ENCODE data around the gene APEH. TPM values are rescaled to one million over a fixed set of nuclear protein-coding genes. Genes with fewer than 3 reads are reported as not detected.
A peak's percentile ranks its signal among the peaks of the same experiment; 100 is the strongest.

The APEH gene
- total and polyA plus RNA-seq, 5 donors from 2014 or later, result 87.7 to 138 (median 132) TPM

DNA sequence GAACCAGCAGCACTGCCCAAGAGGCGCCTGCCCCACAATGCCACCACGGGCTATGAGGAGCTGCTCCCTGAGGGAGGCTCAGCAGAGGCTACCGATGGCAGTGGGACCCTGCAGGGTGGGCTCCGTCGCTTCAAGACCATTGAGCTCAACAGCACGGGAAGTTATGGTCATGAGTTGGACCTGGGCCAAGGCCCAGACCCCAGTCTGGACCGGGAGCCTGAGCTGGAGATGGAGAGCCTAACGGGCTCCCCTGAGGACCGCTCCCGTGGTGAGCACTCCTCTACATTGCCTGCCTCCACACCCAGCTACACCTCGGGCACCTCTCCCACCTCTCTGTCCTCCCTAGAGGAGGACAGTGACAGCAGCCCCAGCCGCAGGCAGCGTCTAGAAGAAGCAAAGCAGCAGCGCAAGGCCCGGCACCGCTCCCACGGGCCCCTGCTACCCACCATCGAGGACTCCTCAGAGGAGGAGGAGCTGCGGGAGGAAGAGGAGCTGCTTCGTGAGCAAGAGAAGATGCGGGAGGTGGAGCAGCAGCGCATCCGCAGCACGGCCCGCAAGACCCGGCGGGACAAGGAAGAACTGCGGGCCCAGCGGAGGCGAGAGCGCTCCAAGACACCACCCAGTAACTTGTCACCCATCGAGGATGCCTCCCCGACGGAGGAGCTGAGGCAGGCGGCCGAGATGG, 21.8 kb upstream of the APEH start:
- no peak for ATAC-seq (ENCODE audit: low read depth in 2 of 2)

DNA sequence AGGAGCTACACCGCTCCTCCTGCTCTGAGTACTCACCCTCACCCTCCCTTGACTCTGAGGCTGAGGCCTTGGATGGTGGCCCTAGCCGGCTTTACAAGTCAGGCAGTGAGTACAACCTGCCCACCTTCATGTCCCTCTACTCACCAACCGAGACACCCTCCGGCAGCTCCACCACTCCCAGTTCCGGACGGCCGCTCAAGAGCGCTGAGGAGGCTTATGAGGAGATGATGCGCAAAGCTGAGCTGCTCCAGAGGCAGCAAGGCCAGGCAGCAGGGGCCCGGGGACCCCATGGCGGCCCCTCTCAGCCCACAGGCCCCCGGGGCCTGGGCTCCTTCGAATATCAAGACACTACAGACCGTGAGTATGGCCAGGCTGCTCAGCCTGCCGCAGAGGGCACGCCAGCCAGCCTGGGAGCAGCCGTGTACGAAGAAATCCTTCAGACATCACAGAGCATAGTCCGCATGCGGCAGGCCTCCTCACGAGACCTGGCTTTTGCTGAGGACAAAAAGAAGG, 21.2 kb upstream of the APEH start:
- Histone ChIP-seq H3K36me3 (ENCODE audit: control insufficient read depth, insufficient read depth, low read length) (no peaks in the 10 kb centered on the region), H3K9me3 (ENCODE audit: control insufficient read depth in 2 of 2, low read length in 2 of 2) (no peaks in the 10 kb centered on the region), H3K27me3 (ENCODE audit: control insufficient read depth, insufficient read depth, low read length) (no peaks in the 10 kb centered on the region), H3K4me1 (ENCODE audit: control insufficient read depth, insufficient read depth, low read length, poor library complexity, severe bottlenecking) (no peaks in the 10 kb centered on the region), H3K4me3 (ENCODE audit: low read depth, low read length) (no peak overlapping the region), H3K27ac (ENCODE audit: insufficient read depth, low read length, poor library complexity, severe bottlenecking) (no peak overlapping the region)
- Mint-ChIP-seq H3K4me3 (no peak overlapping the region), H3K9me3 (no peaks in the 10 kb centered on the region), H3K27me3 (peaks cover 4% of the 10 kb centered on the region), H3K27ac (no peak overlapping the region), H3K36me3 (no peaks in the 10 kb centered on the region), H3K4me1 (no peaks in the 10 kb centered on the region)
- ATAC-seq (ENCODE audit: low read depth in 2 of 2) (no peak), DNase-seq (no peak)

More for the DNA sequence above, 21.8 kb upstream of the APEH start:
- no peak overlapping the region for H3K27ac ChIP-seq (ENCODE audit: insufficient read depth, low read length, poor library complexity, severe bottlenecking)
- DNase-seq, result no peak
- Mint-ChIP-seq H3K4me3 (no peak overlapping the region), H3K4me1 (no peaks in the 10 kb centered on the region), H3K27ac (no peak overlapping the region), H3K27me3 (peaks cover 4% of the 10 kb centered on the region), H3K36me3 (no peaks in the 10 kb centered on the region), H3K9me3 (peaks cover 0 to 1% (median 0%) of the 10 kb centered on the region in 7 donors)
- no peaks in the 10 kb centered on the region for H3K4me1 ChIP-seq (ENCODE audit: control insufficient read depth, insufficient read depth, low read length, poor library complexity, severe bottlenecking)
- no peaks in the 10 kb centered on the region for H3K36me3 ChIP-seq (ENCODE audit: control insufficient read depth, insufficient read depth, low read length)
- no peaks in the 10 kb centered on the region for H3K9me3 ChIP-seq (ENCODE audit: control insufficient read depth in 2 of 2, low read length in 2 of 2)
- no peak overlapping the region for H3K4me3 ChIP-seq (ENCODE audit: low read depth, low read length)
- no peaks in the 10 kb centered on the region for H3K27me3 ChIP-seq (ENCODE audit: control insufficient read depth, insufficient read depth, low read length)

DNA sequence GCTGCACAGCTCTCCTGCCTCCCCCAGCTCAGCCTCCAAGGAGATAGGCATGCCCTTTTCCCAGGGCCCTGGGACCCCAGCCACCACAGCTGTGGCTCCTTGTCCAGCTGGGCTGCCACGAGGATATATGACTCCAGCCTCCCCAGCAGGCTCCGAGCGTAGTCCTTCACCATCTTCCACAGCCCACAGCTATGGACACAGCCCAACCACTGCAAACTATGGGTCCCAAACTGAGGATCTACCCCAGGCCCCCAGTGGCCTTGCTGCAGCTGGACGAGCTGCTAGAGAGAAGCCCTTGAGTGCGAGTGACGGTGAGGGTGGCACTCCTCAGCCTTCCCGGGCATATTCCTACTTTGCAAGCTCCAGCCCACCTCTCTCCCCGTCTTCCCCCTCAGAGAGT, 20.5 kb upstream of the APEH start:
- Histone ChIP-seq H3K36me3 (ENCODE audit: control insufficient read depth, insufficient read depth, low read length) (no peaks in the 10 kb centered on the region), H3K27ac (ENCODE audit: insufficient read depth, low read length, poor library complexity, severe bottlenecking) (no peak overlapping the region), H3K4me1 (ENCODE audit: control insufficient read depth, insufficient read depth, low read length, poor library complexity, severe bottlenecking) (no peaks in the 10 kb centered on the region), H3K27me3 (ENCODE audit: control insufficient read depth, insufficient read depth, low read length) (no peaks in the 10 kb centered on the region), H3K4me3 (ENCODE audit: low read depth, low read length) (no peak overlapping the region), H3K9me3 (ENCODE audit: control insufficient read depth in 2 of 2, low read length in 2 of 2) (no peaks in the 10 kb centered on the region)
- H3K4me1 Mint-ChIP-seq, result no peaks in the 10 kb centered on the region
- ATAC-seq (ENCODE audit: low read depth in 2 of 2) (no peak), DNase-seq (no peak)
- H3K27ac Mint-ChIP-seq, result peak overlapping the region in 1 of 3 donors; percentile 31
- no peak overlapping the region for H3K4me3 Mint-ChIP-seq
- H3K36me3 Mint-ChIP-seq, result no peaks in the 10 kb centered on the region
- H3K9me3 Mint-ChIP-seq, result peaks cover 0 to under 1% (median 0%) of the 10 kb centered on the region in 7 donors
- peaks cover 6% of the 10 kb centered on the region for H3K27me3 Mint-ChIP-seq

DNA sequence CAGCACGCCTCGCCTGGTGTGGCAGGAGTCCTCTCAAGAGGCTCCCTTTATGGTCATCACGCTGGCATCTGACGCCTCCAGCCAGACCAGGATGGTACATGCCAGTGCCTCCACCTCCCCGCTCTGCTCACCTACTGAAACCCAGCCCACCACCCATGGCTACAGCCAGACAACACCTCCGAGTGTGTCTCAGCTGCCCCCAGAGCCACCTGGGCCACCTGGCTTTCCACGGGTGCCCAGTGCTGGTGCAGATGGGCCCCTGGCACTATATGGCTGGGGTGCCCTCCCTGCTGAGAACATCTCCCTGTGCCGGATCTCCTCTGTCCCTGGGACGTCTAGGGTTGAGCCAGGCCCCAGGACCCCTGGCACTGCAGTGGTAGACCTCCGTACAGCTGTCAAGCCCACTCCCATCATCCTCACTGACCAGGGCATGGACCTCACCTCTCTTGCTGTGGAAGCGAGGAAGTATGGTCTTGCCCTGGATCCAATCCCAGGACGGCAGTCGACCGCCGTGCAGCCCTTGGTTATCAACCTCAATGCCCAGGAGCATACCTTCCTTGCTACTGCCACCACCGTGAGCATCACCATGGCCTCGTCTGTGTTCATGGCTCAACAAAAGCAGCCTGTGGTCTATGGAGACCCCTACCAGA, 19.9 kb upstream of the APEH start:
- Histone ChIP-seq H3K9me3 (ENCODE audit: control insufficient read depth in 2 of 2, low read length in 2 of 2) (no peaks in the 10 kb centered on the region), H3K27me3 (ENCODE audit: control insufficient read depth, insufficient read depth, low read length) (no peaks in the 10 kb centered on the region), H3K4me1 (ENCODE audit: control insufficient read depth, insufficient read depth, low read length, poor library complexity, severe bottlenecking) (no peaks in the 10 kb centered on the region), H3K36me3 (ENCODE audit: control insufficient read depth, insufficient read depth, low read length) (no peaks in the 10 kb centered on the region), H3K27ac (ENCODE audit: insufficient read depth, low read length, poor library complexity, severe bottlenecking) (no peak overlapping the region), H3K4me3 (ENCODE audit: low read depth, low read length) (no peak overlapping the region)
- peaks cover 9% of the 10 kb centered on the region for H3K27me3 Mint-ChIP-seq
- DNase-seq (no peak), ATAC-seq (ENCODE audit: low read depth in 2 of 2) (no peak)
- H3K27ac Mint-ChIP-seq, result peak overlapping the region in 1 of 3 donors; percentile 31
- H3K36me3 Mint-ChIP-seq, result no peaks in the 10 kb centered on the region
- H3K9me3 Mint-ChIP-seq, result peaks cover 0 to 2% (median 0%) of the 10 kb centered on the region in 7 donors
- no peak overlapping the region for H3K4me3 Mint-ChIP-seq
- H3K4me1 Mint-ChIP-seq, result no peaks in the 10 kb centered on the region

DNA sequence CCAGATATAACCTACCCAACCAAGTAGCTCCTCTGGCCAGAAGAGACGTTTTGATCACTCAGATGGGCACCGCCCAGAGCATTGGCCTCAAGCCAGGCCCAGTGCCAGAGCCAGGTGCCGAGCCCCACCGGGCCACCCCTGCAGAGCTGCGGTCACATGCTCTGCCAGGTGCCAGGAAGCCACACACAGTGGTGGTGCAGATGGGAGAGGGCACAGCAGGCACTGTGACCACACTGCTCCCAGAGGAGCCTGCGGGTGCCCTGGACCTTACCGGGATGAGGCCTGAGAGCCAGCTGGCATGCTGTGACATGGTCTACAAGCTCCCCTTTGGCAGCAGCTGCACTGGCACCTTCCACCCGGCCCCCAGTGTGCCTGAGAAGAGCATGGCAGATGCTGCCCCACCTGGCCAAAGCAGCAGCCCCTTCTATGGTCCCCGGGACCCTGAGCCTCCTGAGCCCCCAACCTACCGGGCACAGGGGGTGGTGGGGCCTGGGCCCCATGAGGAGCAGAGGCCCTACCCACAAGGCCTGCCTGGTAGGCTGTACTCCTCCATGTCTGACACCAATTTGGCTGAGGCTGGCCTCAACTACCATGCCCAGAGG, 19.1 kb upstream of the APEH start:
- Mint-ChIP-seq H3K27me3 (peaks cover 9% of the 10 kb centered on the region), H3K4me1 (no peaks in the 10 kb centered on the region), H3K9me3 (peaks cover 0 to 2% (median 0%) of the 10 kb centered on the region in 7 donors), H3K27ac (no peak overlapping the region), H3K36me3 (no peaks in the 10 kb centered on the region), H3K4me3 (no peak overlapping the region)
- Histone ChIP-seq H3K4me1 (ENCODE audit: control insufficient read depth, insufficient read depth, low read length, poor library complexity, severe bottlenecking) (no peaks in the 10 kb centered on the region), H3K36me3 (ENCODE audit: control insufficient read depth, insufficient read depth, low read length) (no peaks in the 10 kb centered on the region), H3K27ac (ENCODE audit: insufficient read depth, low read length, poor library complexity, severe bottlenecking) (no peak overlapping the region), H3K27me3 (ENCODE audit: control insufficient read depth, insufficient read depth, low read length) (no peaks in the 10 kb centered on the region), H3K4me3 (ENCODE audit: low read depth, low read length) (no peak overlapping the region), H3K9me3 (ENCODE audit: control insufficient read depth in 2 of 2, low read length in 2 of 2) (no peaks in the 10 kb centered on the region)
- no peak for DNase-seq
- no peak for ATAC-seq (ENCODE audit: low read depth in 2 of 2)

DNA sequence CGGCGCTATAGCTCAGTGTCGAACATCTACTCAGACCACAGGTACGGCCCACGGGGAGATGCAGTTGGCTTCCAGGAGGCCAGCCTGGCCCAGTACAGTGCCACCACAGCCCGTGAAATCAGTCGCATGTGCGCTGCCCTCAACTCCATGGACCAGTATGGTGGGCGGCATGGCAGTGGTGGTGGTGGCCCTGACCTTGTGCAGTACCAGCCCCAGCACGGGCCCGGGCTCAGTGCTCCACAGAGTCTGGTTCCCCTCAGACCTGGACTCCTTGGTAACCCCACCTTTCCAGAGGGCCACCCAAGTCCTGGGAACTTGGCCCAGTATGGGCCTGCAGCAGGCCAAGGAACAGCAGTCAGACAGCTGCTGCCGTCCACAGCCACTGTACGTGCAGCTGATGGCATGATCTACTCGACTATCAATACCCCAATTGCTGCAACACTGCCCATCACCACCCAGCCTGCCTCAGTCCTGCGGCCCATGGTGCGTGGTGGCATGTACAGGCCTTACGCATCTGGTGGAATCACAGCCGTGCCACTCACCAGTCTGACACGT, 18.3 kb upstream of the APEH start:
- Mint-ChIP-seq H3K9me3 (peaks cover 0 to 2% (median 0%) of the 10 kb centered on the region in 7 donors), H3K4me3 (no peak overlapping the region), H3K4me1 (no peaks in the 10 kb centered on the region), H3K27ac (no peak overlapping the region), H3K27me3 (peaks cover 9% of the 10 kb centered on the region), H3K36me3 (no peaks in the 10 kb centered on the region)
- Histone ChIP-seq H3K27ac (ENCODE audit: insufficient read depth, low read length, poor library complexity, severe bottlenecking) (no peak overlapping the region), H3K9me3 (ENCODE audit: control insufficient read depth in 2 of 2, low read length in 2 of 2) (no peaks in the 10 kb centered on the region), H3K27me3 (ENCODE audit: control insufficient read depth, insufficient read depth, low read length) (no peaks in the 10 kb centered on the region), H3K4me3 (ENCODE audit: low read depth, low read length) (no peak overlapping the region), H3K36me3 (ENCODE audit: control insufficient read depth, insufficient read depth, low read length) (no peaks in the 10 kb centered on the region), H3K4me1 (ENCODE audit: control insufficient read depth, insufficient read depth, low read length, poor library complexity, severe bottlenecking) (no peaks in the 10 kb centered on the region)
- ATAC-seq (ENCODE audit: low read depth in 2 of 2) (no peak), DNase-seq (no peak)

DNA sequence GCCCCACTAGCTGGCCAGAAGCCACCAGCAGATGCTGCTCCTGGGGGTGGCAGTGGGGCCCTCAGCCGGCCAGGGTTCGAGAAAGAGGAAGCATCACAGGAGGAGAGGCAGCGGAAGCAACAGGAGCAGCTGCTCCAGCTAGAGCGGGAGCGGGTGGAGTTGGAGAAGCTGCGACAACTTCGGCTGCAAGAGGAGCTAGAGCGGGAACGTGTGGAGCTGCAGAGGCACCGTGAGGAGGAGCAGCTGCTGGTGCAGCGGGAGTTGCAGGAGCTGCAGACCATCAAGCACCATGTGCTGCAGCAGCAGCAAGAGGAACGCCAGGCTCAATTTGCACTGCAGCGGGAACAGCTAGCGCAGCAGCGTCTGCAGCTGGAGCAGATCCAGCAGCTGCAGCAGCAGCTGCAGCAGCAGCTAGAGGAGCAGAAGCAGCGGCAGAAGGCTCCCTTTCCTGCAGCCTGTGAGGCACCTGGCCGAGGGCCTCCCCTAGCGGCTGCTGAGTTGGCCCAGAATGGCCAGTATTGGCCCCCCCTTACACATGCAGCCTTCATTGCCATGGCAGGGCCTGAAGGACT, 17.5 kb upstream of the APEH start:
- no peak for DNase-seq

More for the DNA sequence above, 17.5 kb upstream of the APEH start:
- peaks cover 0 to 2% (median 0%) of the 10 kb centered on the region in 7 donors for H3K9me3 Mint-ChIP-seq
- H3K27me3 Mint-ChIP-seq, result peaks cover 14% of the 10 kb centered on the region
- no peaks in the 10 kb centered on the region for H3K4me1 Mint-ChIP-seq
- no peak overlapping the region for H3K4me3 Mint-ChIP-seq
- H3K27ac Mint-ChIP-seq, result no peak overlapping the region
- ATAC-seq (ENCODE audit: low read depth in 2 of 2), result no peak
- H3K27ac ChIP-seq (ENCODE audit: insufficient read depth, low read length, poor library complexity, severe bottlenecking), result no peak overlapping the region
- no peaks in the 10 kb centered on the region for H3K36me3 ChIP-seq (ENCODE audit: control insufficient read depth, insufficient read depth, low read length)
- no peaks in the 10 kb centered on the region for H3K4me1 ChIP-seq (ENCODE audit: control insufficient read depth, insufficient read depth, low read length, poor library complexity, severe bottlenecking)
- H3K9me3 ChIP-seq (ENCODE audit: control insufficient read depth in 2 of 2, low read length in 2 of 2), result no peaks in the 10 kb centered on the region
- H3K4me3 ChIP-seq (ENCODE audit: low read depth, low read length), result no peak overlapping the region
- H3K36me3 Mint-ChIP-seq, result no peaks in the 10 kb centered on the region
- H3K27me3 ChIP-seq (ENCODE audit: control insufficient read depth, insufficient read depth, low read length), result no peaks in the 10 kb centered on the region
